Tongue (tissue), 2 donors: ENCODE results near the gene TXNL4B. TPM values are rescaled to one million over a fixed set of nuclear protein-coding genes. Genes with fewer than 3 reads are reported as not detected.
"Not testable (repeated sequence)": the region's sequence is repeated elsewhere in the genome, so short reads cannot be mapped to it uniquely, and the experiment has no call there.

Experiments
- DNase-seq: peaks from one replicate; pipeline ENCODE4 v3.0.0-alpha.2; 2015
- total RNA-seq: library from RNA; depleted of rRNA; stranded (reverse); fragments of >200 nt; gene quantifications from one replicate; pipeline ENCODE4 v1.2.3, GENCODE V29; 2014

Gene TXNL4B
- total RNA-seq, 1 donor from 2014 or later = 8.2 TPM

GRCh38 chr16:72072514-72073342, 20.7 kb downstream of the TXNL4B start:
- DNase-seq = no peak

GRCh38 chr16:72068930-72069329, 24.5 kb downstream of the TXNL4B start:
- DNase-seq = no peak

GRCh38 chr16:72066747-72067146, 26.7 kb downstream of the TXNL4B start:
- peak; percentile 34 for DNase-seq

GRCh38 chr16:72064361-72064894, 29.0 kb downstream of the TXNL4B start:
- DNase-seq = no peak

GRCh38 chr16:72061564-72061963, 31.9 kb downstream of the TXNL4B start:
- DNase-seq = no peak

GRCh38 chr16:72060405-72060804, 33.0 kb downstream of the TXNL4B start:
- no peak for DNase-seq

GRCh38 chr16:72059060-72059459, 34.4 kb downstream of the TXNL4B start:
- DNase-seq = not testable (repeated sequence)

GRCh38 chr16:72057313-72057712, 36.1 kb downstream of the TXNL4B start:
- DNase-seq = not testable (repeated sequence)

- no peak for DNase-seq
These were observed 37.5 kb downstream of the TXNL4B start for GRCh38 chr16:72055911-72056310.

GRCh38 chr16:72054254-72054847, 39.1 kb downstream of the TXNL4B start, which contains the start of gene HP:
Gene HP, plus strand, starts transcription at chr16:72054505. Its CDS starts 148 bp downstream, at chr16:72054653.
- DNase-seq = not testable (repeated sequence)

GRCh38 chr16:72051818-72052217, 41.6 kb downstream of the TXNL4B start:
- DNase-seq = no peak

GRCh38 chr16:72050769-72051464, 42.5 kb downstream of the TXNL4B start:
- no peak for DNase-seq

- no peak for DNase-seq
These were observed 44.3 kb downstream of the TXNL4B start for GRCh38 chr16:72049110-72049509.

GRCh38 chr16:72044825-72045359, 48.5 kb downstream of the TXNL4B start:
- DNase-seq = no peak

- no peak for DNase-seq
These were observed 49.1 kb downstream of the TXNL4B start for GRCh38 chr16:72044296-72044695.

GRCh38 chr16:72043539-72043938, 49.9 kb downstream of the TXNL4B start:
- no peak for DNase-seq

GRCh38 chr16:72043058-72043457, 50.4 kb downstream of the TXNL4B start:
- DNase-seq = no peak

GRCh38 chr16:72042157-72042660, 51.2 kb downstream of the TXNL4B start:
- peak; percentile 44 for DNase-seq

- no peak for DNase-seq
These were observed 57.3 kb downstream of the TXNL4B start for GRCh38 chr16:72036098-72036497.
